HAP-1 (cell line): Measurements from ENCODE around the gene TTLL4.

ENCODE experiments used
- DNase-seq, 2 experiments: peaks; one replicate each; pipeline ENCODE4 v3.0.0-alpha.2; 2016 to 2020; ENCODE audit warnings: low spot score in 2 of 2
- H3K27me3 ChIP-seq: fragments of 250-450 bp; sonication (Bioruptor Pico); 2 replicates; pipeline ENCODE4 v1.5.1; 2020; ENCODE audit warnings: low read depth, mild to moderate bottlenecking, moderate library complexity
- H3K36me3 ChIP-seq: fragments of 250-450 bp; sonication (Bioruptor Pico); replicated peaks from 2 replicates; pipeline ENCODE4 v1.5.1; 2020; ENCODE audit warnings: mild to moderate bottlenecking
- H3K4me1 ChIP-seq: fragments of 250-450 bp; sonication (Bioruptor Pico); 2 replicates; pipeline ENCODE4 v1.5.1; 2020; ENCODE audit warnings: mild to moderate bottlenecking
- H3K4me3 ChIP-seq: fragments of 250-450 bp; sonication (Bioruptor Pico); 2 replicates; pipeline ENCODE4 v1.5.1; 2020; ENCODE audit warnings: mild to moderate bottlenecking, moderate library complexity
- H3K9me3 ChIP-seq: fragments of 250-450 bp; sonication (Bioruptor Pico); 2 replicates; pipeline ENCODE4 v1.5.1; 2020; ENCODE audit warnings: mild to moderate bottlenecking, moderate library complexity
- in situ Hi-C: fragments of 300-500 bp; cut with MboI; formaldehyde crosslinking; loops from 3 replicates; pipeline ENCODE4 v1.14.3; 2020; ENCODE audit warnings: low sequenced_read_pairs, inconsistent platforms, mixed read lengths

TTLL4 gene

DNA sequence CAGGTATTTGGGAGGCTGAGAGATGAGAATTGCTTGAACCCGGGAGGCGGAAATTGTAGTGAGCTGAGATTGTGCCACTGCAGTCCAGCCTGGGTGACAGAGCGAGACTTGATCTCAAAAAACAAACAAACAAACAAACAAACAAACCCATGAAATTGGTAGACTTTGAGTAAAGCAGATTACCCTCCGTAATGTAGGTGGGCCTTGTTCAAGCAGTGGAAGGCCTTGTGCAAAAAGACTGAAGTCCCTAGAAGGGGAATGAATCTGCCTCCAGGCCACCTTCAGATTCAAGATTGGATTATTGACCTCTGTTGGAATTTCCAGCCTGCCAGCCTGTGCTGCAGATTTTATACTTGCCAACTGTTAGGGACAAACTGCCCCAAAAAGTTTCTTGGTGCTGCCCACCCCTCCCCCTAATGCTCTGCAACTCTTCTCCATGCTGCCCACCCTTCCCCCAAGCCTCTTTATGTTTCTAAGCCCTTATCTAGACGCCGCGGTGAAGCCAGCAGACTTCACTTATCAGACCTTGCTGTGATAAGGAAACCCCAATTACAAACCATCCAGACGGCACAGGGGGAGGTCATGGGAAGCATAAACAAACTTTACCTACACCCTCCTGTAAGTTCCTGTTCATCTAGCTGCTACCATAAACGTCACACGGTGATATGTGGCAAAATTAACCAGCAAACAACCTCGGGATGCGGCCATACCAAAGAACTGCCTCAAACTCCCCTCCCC lies 88.3 kb downstream of the TTLL4 start:
- Histone ChIP-seq H3K4me1 (no peaks in the 10 kb centered on the region), H3K36me3 (no peaks in the 10 kb centered on the region), H3K27me3 (no peaks in the 10 kb centered on the region), H3K9me3 (no peaks in the 10 kb centered on the region), H3K4me3 (no peak overlapping the region)
- in situ Hi-C loops = no loop called here
- DNase-seq = no peak

DNA sequence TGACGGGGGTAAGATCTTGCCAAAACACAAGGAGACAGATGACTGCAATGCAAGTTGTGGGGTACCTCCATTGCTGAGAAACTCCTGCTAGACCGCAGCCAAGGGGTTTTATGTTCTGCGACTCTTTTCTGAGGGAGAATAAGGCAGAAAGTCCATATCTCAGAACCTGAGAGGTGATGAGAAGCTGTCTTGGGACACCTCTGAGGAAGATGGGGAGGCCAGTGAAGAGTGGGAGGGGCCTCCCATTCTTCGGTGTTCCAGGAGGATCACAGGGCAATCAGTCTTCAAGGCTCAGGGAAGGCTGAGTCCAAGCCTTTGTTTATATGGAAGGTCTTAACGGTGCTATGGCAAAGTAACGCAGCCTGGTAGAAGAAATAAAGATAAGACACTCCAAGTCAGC lies 89.4 kb downstream of the TTLL4 start:
- Histone ChIP-seq H3K9me3 (0 out of 2 replicates have a peak, but pooled peaks cover 4% of the 10 kb centered on the region), H3K27me3 (no peaks in the 10 kb centered on the region)
- in situ Hi-C loops = no loop called here

DNA sequence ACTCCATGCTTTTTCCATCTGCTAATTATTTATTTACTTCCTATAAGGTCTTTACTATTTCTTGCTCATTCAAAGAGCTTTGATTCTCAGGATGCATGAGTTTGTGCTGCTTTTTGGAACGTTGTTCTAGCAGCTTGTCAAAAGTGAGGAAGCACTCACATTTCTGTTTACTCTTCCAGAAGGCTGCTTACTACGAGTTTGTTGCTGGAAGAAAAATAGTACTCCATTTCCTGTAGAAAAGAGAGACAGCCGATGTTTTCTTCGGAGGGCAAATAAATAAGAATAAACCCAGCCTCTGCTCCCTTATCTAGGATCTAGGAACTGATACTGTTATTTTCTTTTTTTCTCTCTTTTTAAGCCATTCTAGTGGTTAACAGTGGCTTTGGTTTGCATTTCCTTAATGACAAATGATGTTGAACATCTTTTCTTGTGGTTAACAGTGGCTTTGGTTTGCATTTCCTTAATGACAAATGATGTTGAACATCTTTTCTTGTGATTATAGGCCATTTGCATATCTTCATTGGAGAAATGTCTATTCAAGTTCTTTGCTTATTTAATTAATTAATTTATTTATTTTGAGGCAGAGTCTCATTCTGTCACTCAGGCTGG lies 91.9 kb downstream of the TTLL4 start:
- in situ Hi-C loops = no loop called here
- no peak overlapping the region for H3K4me3 ChIP-seq
- H3K4me1 ChIP-seq = peaks cover 4% of the 10 kb centered on the region; the same call in 1 of the 2 replicates
- 0 out of 2 replicates have a peak, but pooled peaks cover 4% of the 10 kb centered on the region for H3K9me3 ChIP-seq
- no peak for DNase-seq
- H3K36me3 ChIP-seq = no peaks in the 10 kb centered on the region
- H3K27me3 ChIP-seq = no peaks in the 10 kb centered on the region

More for the DNA sequence above, 89.4 kb downstream of the TTLL4 start:
- no peaks in the 10 kb centered on the region for H3K4me1 ChIP-seq
- DNase-seq = no peak
- H3K4me3 ChIP-seq = no peak overlapping the region
- no peaks in the 10 kb centered on the region for H3K36me3 ChIP-seq

DNA sequence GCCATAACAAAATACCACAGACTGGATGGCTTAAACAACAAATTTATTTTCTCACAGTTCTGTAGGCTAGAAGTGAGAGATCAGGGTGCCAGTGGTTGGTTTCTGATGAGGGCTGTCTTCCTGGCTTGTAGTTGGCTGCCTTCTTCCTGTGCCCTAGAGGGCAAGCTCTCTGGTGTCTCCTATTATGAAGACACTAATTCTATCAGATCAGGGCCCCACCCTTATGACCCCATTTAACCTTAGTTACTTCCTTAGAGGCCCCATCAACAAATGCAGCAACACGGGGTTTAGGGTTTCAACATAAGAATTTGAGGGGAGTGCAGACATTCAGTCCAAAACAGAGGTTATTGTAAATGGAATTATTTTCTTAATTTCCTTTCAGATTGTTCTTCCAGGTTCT lies 94.2 kb downstream of the TTLL4 start:
- DNase-seq = no peak
- in situ Hi-C loops = no loop called here
- 0 out of 2 replicates have a peak, but pooled peaks cover 4% of the 10 kb centered on the region for H3K9me3 ChIP-seq

More for the DNA sequence above, 94.2 kb downstream of the TTLL4 start:
- peaks cover 4% of the 10 kb centered on the region; the same call in 1 of the 2 replicates for H3K4me1 ChIP-seq
- no peaks in the 10 kb centered on the region for H3K36me3 ChIP-seq
- no peaks in the 10 kb centered on the region for H3K27me3 ChIP-seq
- H3K4me3 ChIP-seq = no peak overlapping the region
